ENCODE measurements around the gene GPR152. TPM values are rescaled to one million over a fixed set of nuclear protein-coding genes. Genes with fewer than 3 reads are reported as not detected.
A peak's percentile ranks its signal among the peaks of the same experiment; 100 is the strongest.

Gene GPR152
- total and polyA plus RNA-seq, 2 donors (not counting 3 experiments of a cell fraction or from before 2014, with no cell fraction given): not detected

GRCh38 chr11:67483831-67484665, 31.5 kb upstream of the GPR152 start:
- no peak overlapping the region for H3K27ac ChIP-seq (ENCODE audit: insufficient read depth, low read depth, low read length)
- no peaks in the 10 kb centered on the region for H3K27me3 ChIP-seq (ENCODE audit: control insufficient read depth in 2 of 2, insufficient read depth in 2 of 2, low read length in 2 of 2)
- no peak overlapping the region for H3K9ac ChIP-seq (replicated peaks; ENCODE audit: extremely low read depth, insufficient read depth, low read length)
- H4K20me1 ChIP-seq (replicated peaks; ENCODE audit: control insufficient read depth, extremely low read depth, insufficient read depth, low read length): no peaks in the 10 kb centered on the region
- TF ChIP-seq POLR2A (IDR thresholded peaks at IDR 0.05; ENCODE audit: low read depth, low read length) (no peak), GATA2 (IDR thresholded peaks at IDR 0.05; ENCODE audit: insufficient read depth, insufficient read length, low read depth, low read length) (no peak), POLR2AphosphoS5 (IDR thresholded peaks at IDR 0.05; ENCODE audit: insufficient read depth, low read depth, low read length) (no peak)
- intact Hi-C loops (cut with micrococcal nuclease) (loop anchor here (1.0 kb wide), 3 partner anchors 15 to 41 kb away; partner anchors contain the start of genes CORO1B and TMEM134), dilution Hi-C loops (cut with MboI; ENCODE audit: extremely low pct_ligation_motif_present, low sequenced_read_pairs) (no loop called here)
- no peaks in the 10 kb centered on the region for H3K9me3 ChIP-seq (replicated peaks; ENCODE audit: control insufficient read depth, insufficient read depth, low read length)
- no peak overlapping the region for H3K4me3 ChIP-seq (replicated peaks in 1 of 3; ENCODE audit: insufficient read depth in 1 of 3, low read depth in 1 of 3, low read length in 3 of 3)
- POLR2A ChIA-PET: no interaction called here
- H3K79me2 ChIP-seq (ENCODE audit: control insufficient read depth, insufficient read depth, low read length): no peaks in the 10 kb centered on the region
- FAIRE-seq (no peak), DNase-seq (ENCODE audit: low read depth, low spot score) (no peak)
- CTCF ChIA-PET: no interaction called here
- H3K36me3 ChIP-seq (ENCODE audit: control insufficient read depth in 2 of 2, extremely low read depth in 1 of 2, insufficient read depth in 2 of 2, low read length in 2 of 2): peaks cover 0 to 1% of the 10 kb centered on the region in 2 experiments
- no peak overlapping the region for H3K4me2 ChIP-seq (ENCODE audit: insufficient read depth, low read length)
- no TSS peak for BruUV-seq (replicated peaks)
- no peaks in the 10 kb centered on the region for H3K4me1 ChIP-seq (ENCODE audit: control insufficient read depth, extremely low read depth, insufficient read depth, low read length)
- H3K9me1 ChIP-seq (replicated peaks; ENCODE audit: control insufficient read depth, extremely low read depth, insufficient read depth, low read length): no peaks in the 10 kb centered on the region
- H2AFZ ChIP-seq (ENCODE audit: low read depth, low read length): no peak overlapping the region

GRCh38 chr11:67482827-67483798, 30.6 kb upstream of the GPR152 start, which contains the start of gene AIP:
AIP (plus strand) TSS chr11:67483026; CDS start chr11:67483159, 133 bp downstream.
- ChIA-PET POLR2A (interaction anchor here (0.9 kb wide), 1 partner anchor 82 kb away, joined by 3 read pairs; the partner anchor contains the start of gene PPP1CA), CTCF (interaction anchor here (0.7 to 1.2 kb wide), 4 partner anchors 9 to 82 kb away, joined by 3 to 11 read pairs (median 4); partner anchors contain the start of genes GPR152 and PPP1CA)
- Histone ChIP-seq H3K9ac (replicated peaks; ENCODE audit: extremely low read depth, insufficient read depth, low read length) (peak within 1 kb of the TSS; percentile 66), H3K4me3 (replicated peaks in 1 of 3; ENCODE audit: insufficient read depth in 1 of 3, low read depth in 1 of 3, low read length in 3 of 3) (peak within 1 kb of the TSS; percentile 29 to 72 (median 46)), H3K27ac (ENCODE audit: insufficient read depth, low read depth, low read length) (peak within 1 kb of the TSS; percentile 40), H4K20me1 (replicated peaks; ENCODE audit: control insufficient read depth, extremely low read depth, insufficient read depth, low read length) (no peaks in the 10 kb centered on the region), H3K36me3 (ENCODE audit: control insufficient read depth in 2 of 2, extremely low read depth in 1 of 2, insufficient read depth in 2 of 2, low read length in 2 of 2) (peaks cover 0 to 1% of the 10 kb centered on the region in 2 experiments), H3K9me3 (replicated peaks; ENCODE audit: control insufficient read depth, insufficient read depth, low read length) (no peaks in the 10 kb centered on the region), H3K4me1 (ENCODE audit: control insufficient read depth, extremely low read depth, insufficient read depth, low read length) (no peaks in the 10 kb centered on the region), H2AFZ (ENCODE audit: low read depth, low read length) (peak within 1 kb of the TSS; percentile 80), H3K9me1 (replicated peaks; ENCODE audit: control insufficient read depth, extremely low read depth, insufficient read depth, low read length) (no peaks in the 10 kb centered on the region), H3K4me2 (ENCODE audit: insufficient read depth, low read length) (peak within 1 kb of the TSS; percentile 84), H3K79me2 (ENCODE audit: control insufficient read depth, insufficient read depth, low read length) (no peaks in the 10 kb centered on the region), H3K27me3 (ENCODE audit: control insufficient read depth in 2 of 2, insufficient read depth in 2 of 2, low read length in 2 of 2) (no peaks in the 10 kb centered on the region)
- dilution Hi-C loops (cut with MboI; ENCODE audit: extremely low pct_ligation_motif_present, low sequenced_read_pairs): no loop called here
- peak; percentile 100 for FAIRE-seq
- intact Hi-C loops (cut with micrococcal nuclease): loop anchor here (1.0 kb wide), 3 partner anchors 14 to 40 kb away; partner anchors contain the start of genes CORO1B and TMEM134
- DNase-seq (ENCODE audit: low read depth, low spot score): peak; percentile 98
- TF ChIP-seq FOS (IDR thresholded peaks at IDR 0.05; ENCODE audit: borderline replicate concordance, insufficient read depth, low read length) (no peak), POLR2A (IDR thresholded peaks at IDR 0.05; ENCODE audit: low read depth, low read length) (peak; percentile 73), POLR2AphosphoS5 (IDR thresholded peaks at IDR 0.05; ENCODE audit: insufficient read depth, low read depth, low read length) (peak; percentile 50), EZH2 (IDR thresholded peaks at IDR 0.05; ENCODE audit: borderline replicate concordance, low read depth, low read length, severe bottlenecking) (no peak), GATA2 (IDR thresholded peaks at IDR 0.05; ENCODE audit: insufficient read depth, insufficient read length, low read depth, low read length) (no peak), JUN (IDR thresholded peaks at IDR 0.05; ENCODE audit: borderline replicate concordance, insufficient read depth, insufficient read length, low read depth) (no peak), MAX (IDR thresholded peaks at IDR 0.05; ENCODE audit: insufficient read depth, insufficient read length) (peak; percentile 96), CTCF (IDR thresholded peaks at IDR 0.05; ENCODE audit: extremely low read depth in 1 of 2, insufficient read depth in 1 of 2, low read depth in 1 of 2, low read length in 2 of 2) (peak in 1 of 2 donors; percentile 7), MYC (IDR thresholded peaks at IDR 0.05; ENCODE audit: low read depth, low read length) (no peak)
- TSS peak; percentile 30 for BruUV-seq (replicated peaks)

Data from endothelial cell of umbilical vein (primary cell).